Lower leg skin (tissue), 4 donors: ENCODE results near the gene ITM2C. TPM values are rescaled to one million over a fixed set of nuclear protein-coding genes. Genes with fewer than 3 reads are reported as not detected.

Experiments used
- DNase-seq, 2 donors: peaks; one replicate each; pipeline ENCODE4 v3.0.0-alpha.2; 2019; ENCODE audit warnings: low spot score in 2 of 2
- H3K4me3 ChIP-seq: fragments of 200-600 bp; sonication (generic); 2 replicates; pipeline ENCODE4 v1.5.1; 2017; ENCODE audit warnings: mild to moderate bottlenecking, low read depth; ENCODE audit not compliant: poor library complexity, severe bottlenecking
- POLR2A ChIP-seq, 2 donors: fragments of 450-650 bp; IDR thresholded peaks; one replicate each; pipeline ENCODE4 v1.6.1; 2016 to 2017; ENCODE audit warnings: antibody characterized with exemption in 2 of 2, mild to moderate bottlenecking in 1 of 2, moderate library complexity in 1 of 2
- WGBS, 2 donors: methylation state at CpG; one replicate each; pipeline ENCODE4 v1.1.5; 2018; 5-methylcytosine and 5-hydroxymethylcytosine counted together
- intact Hi-C: fragments of 100-400 bp; cut with DNase I; formaldehyde crosslinking; loops from one replicate; pipeline ENCODE4 v1.15.0; 2023; ENCODE audit warnings: low total_unique reads
- total RNA-seq, 4 donors: library from RNA; depleted of rRNA; stranded (reverse); fragments of >200 nt; gene quantifications; one replicate each; pipeline ENCODE4 v1.1.0, GENCODE V29; 2016
- TF ChIP-seq, protein P1 (sequence below), 3 donors: fragments of 450-650 bp; IDR thresholded peaks; one replicate each; pipeline ENCODE4 v1.5.1; 2016; ENCODE audit warnings: antibody characterized with exemption in 3 of 3, mild to moderate bottlenecking in 3 of 3, moderate library complexity in 2 of 3

Gene ITM2C
- total RNA-seq, 4 donors from 2014 or later, result 12.3 to 19.1 (median 14.0) TPM

DNA sequence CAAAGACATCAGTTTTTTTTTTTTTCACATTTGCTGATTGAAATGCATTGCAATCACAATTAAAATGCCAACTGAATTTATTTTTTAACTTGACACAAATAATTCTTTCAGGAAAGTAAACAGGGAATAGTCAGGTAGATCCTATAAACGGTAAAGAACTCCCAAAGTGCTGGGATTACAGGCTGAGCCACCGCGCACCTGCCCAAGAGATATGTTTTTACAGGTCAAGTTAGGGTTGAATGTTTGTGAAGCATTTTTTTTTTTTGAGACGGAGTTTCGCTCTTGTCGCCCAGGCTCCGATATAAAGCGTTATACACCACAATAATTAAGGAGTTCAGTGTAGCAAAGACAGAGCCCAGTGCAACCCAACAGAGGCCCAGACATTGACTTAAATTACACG is 15.1 kb downstream of the ITM2C start:
- WGBS, 2 donors, result 94% methylated on average over 9 of the region's 9 CpGs
- intact Hi-C loops, result no loop called here
- TF ChIP-seq, protein P1, sequence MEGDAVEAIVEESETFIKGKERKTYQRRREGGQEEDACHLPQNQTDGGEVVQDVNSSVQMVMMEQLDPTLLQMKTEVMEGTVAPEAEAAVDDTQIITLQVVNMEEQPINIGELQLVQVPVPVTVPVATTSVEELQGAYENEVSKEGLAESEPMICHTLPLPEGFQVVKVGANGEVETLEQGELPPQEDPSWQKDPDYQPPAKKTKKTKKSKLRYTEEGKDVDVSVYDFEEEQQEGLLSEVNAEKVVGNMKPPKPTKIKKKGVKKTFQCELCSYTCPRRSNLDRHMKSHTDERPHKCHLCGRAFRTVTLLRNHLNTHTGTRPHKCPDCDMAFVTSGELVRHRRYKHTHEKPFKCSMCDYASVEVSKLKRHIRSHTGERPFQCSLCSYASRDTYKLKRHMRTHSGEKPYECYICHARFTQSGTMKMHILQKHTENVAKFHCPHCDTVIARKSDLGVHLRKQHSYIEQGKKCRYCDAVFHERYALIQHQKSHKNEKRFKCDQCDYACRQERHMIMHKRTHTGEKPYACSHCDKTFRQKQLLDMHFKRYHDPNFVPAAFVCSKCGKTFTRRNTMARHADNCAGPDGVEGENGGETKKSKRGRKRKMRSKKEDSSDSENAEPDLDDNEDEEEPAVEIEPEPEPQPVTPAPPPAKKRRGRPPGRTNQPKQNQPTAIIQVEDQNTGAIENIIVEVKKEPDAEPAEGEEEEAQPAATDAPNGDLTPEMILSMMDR (IDR thresholded peaks at IDR 0.05), result no peak
- no peak for TF ChIP-seq POLR2A (IDR thresholded peaks at IDR 0.05)
- H3K4me3 ChIP-seq, result no peak overlapping the region
- DNase-seq, result no peak

DNA sequence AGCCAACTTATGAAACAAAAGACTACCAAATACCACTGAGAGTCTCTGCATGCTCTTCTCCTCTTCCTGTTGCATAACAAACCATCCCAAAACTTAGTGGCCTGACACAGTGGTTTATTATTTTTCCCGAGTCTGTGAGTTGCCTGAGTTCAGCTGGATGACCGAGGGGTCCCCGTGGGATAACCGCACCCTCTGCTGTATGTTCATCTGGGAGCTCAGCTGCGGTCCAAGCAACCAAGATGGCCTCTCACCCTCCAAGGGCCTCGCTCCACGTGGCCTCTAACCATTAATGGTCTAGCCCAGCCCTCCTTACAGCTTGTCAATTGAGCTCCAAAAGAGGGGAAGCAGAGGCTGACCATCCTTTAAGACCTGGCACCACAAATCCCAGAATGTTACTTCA is 17.1 kb downstream of the ITM2C start:
- 85 to 92% methylated on average over 7 of the region's 7 CpGs for WGBS, 2 donors
- intact Hi-C loops, result no loop called here
- DNase-seq, result no peak
- no peak for TF ChIP-seq POLR2A (IDR thresholded peaks at IDR 0.05)
- TF ChIP-seq, protein P1 (IDR thresholded peaks at IDR 0.05), result no peak
- H3K4me3 ChIP-seq, result no peak overlapping the region

DNA sequence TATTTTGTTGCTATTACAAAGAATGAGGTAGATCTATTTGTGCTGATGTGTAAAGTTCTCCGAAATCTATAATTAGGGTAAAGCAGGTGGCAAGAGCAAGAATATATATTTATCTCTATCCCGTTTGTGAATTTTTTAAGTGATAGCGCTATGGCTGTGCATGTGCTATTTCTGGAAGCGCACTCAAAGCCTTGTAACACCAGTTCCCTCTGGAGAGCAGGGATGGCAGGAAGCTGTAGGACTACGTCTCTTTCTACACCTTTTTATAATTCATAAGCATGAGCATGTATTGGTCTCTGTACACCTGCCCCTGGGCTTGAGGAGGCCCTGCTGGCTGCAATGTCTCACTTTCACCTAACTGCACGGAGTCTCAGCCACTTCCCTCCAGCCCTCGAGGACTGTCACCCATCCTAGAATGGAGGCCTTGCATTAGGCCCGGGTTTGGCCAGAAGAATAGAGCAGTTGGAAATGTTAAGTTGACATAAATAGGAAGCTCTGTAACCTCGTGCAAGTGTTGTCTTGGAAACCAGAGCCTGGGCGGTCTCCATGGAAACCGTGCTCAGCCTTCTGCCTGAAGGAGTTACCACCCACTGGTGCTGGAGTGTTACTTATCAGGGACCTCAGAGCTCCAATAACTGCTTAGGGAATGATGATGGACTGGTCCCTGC is 20.9 kb downstream of the ITM2C start:
- intact Hi-C loops, result no loop called here

DNA sequence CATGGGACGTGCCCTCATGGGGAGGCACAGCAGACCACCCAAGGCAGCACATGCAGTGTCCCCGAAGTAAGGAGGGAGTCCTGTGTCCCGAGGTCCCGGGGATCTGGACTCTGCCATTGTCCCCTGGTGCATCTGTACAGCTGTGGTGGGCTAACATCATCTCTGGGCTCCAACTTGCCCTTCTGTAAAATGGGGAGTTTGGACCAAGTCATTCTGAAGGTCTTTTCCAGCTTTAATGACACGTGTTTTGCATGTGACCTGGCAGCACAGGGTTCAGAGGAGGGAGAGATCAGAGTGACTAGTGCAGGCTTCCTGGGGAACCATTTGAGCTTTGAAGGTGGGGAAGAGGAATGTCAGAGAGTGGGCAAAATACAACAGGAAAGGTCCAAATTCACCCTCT is 21.5 kb downstream of the ITM2C start:
- TF ChIP-seq, protein P1 (IDR thresholded peaks at IDR 0.05), result no peak
- no peak for TF ChIP-seq POLR2A (IDR thresholded peaks at IDR 0.05)
- 71 to 74% methylated on average over 5 of the region's 5 CpGs for WGBS, 2 donors
- intact Hi-C loops, result no loop called here
- no peak overlapping the region for H3K4me3 ChIP-seq
- DNase-seq, result no peak

More for the DNA sequence above, 20.9 kb downstream of the ITM2C start:
- TF ChIP-seq POLR2A (IDR thresholded peaks at IDR 0.05), result no peak
- TF ChIP-seq, protein P1 (IDR thresholded peaks at IDR 0.05), result no peak
- no peak overlapping the region for H3K4me3 ChIP-seq
- DNase-seq, result no peak
- 62 to 63% methylated on average over 11 of the region's 11 CpGs for WGBS, 2 donors

- WGBS, 2 donors, result 75% methylated on average over 6 to 14 of the region's 14 CpGs
- DNase-seq, result no peak
- no peak overlapping the region for H3K4me3 ChIP-seq
- intact Hi-C loops, result no loop called here
- TF ChIP-seq POLR2A (IDR thresholded peaks at IDR 0.05), result no peak
- TF ChIP-seq, protein P1 (IDR thresholded peaks at IDR 0.05), result no peak
Observed at GRCh38 chr2:230886671-230887071, 21.9 kb downstream of the ITM2C start.

DNA sequence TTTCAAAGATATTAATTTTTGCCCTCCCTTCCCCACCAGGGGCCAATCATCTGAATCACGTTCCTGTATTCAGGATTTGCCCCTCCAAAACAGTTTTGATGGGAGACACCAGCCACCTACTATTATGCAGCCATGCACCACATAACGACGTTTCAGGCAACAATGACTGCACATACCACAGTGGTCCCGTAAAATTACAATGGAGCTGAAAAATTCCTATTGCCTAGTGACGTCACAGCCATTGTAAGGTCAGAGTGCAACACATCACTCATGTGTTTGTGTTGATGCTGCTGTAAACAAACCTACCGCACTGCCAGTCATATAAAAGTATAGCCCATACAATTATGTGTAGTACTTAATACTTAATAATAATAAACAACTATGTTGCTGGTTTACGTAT is 22.6 kb downstream of the ITM2C start:
- H3K4me3 ChIP-seq, result no peak overlapping the region
- WGBS, 2 donors, result 81 to 83% methylated on average over 7 of the region's 7 CpGs
- DNase-seq, result no peak
- TF ChIP-seq POLR2A (IDR thresholded peaks at IDR 0.05), result no peak
- TF ChIP-seq, protein P1 (IDR thresholded peaks at IDR 0.05), result no peak
- intact Hi-C loops, result no loop called here
